Measurements from ENCODE around the gene HDGFL1. TPM values are rescaled to one million over a fixed set of nuclear protein-coding genes. Genes with fewer than 3 reads are reported as not detected.

HDGFL1 gene
- total RNA-seq, 1 experiment from 2014 or later, result not detected

- no peak overlapping the region for H3K27ac Mint-ChIP-seq
- ATAC-seq, result no peak
- H3K4me1 Mint-ChIP-seq, result no peaks in the 10 kb centered on the region
- H3K27me3 Mint-ChIP-seq (ENCODE audit: low read depth), result no peaks in the 10 kb centered on the region
- H3K9me3 Mint-ChIP-seq, result peaks cover 33% of the 10 kb centered on the region
- no peak for DNase-seq (ENCODE audit: low spot score)
- peaks cover 14% of the 10 kb centered on the region for H3K36me3 Mint-ChIP-seq
- no peak overlapping the region for H3K4me3 Mint-ChIP-seq
- ChIA-PET POLR2A (no interaction called here), CTCF (no interaction called here)
- TF ChIP-seq GABPB1 (CRISPR knock-in tag; IDR thresholded peaks at IDR 0.05) (no peak), GRHL2 (CRISPR knock-in tag; IDR thresholded peaks at IDR 0.05; ENCODE audit: insufficient replicate concordance, severe bottlenecking) (no peak), ZSCAN18 (CRISPR knock-in tag; IDR thresholded peaks at IDR 0.05) (no peak), ESRRA (CRISPR knock-in tag; IDR thresholded peaks at IDR 0.05; ENCODE audit: borderline replicate concordance) (no peak), CREM (CRISPR knock-in tag; IDR thresholded peaks at IDR 0.05) (no peak), IRF1 (CRISPR knock-in tag; IDR thresholded peaks at IDR 0.05) (no peak), ZNF532 (CRISPR knock-in tag; IDR thresholded peaks at IDR 0.05; ENCODE audit: borderline replicate concordance) (no peak), OVOL2 (CRISPR knock-in tag; IDR thresholded peaks at IDR 0.05; ENCODE audit: borderline replicate concordance) (no peak), EMX1 (CRISPR knock-in tag; IDR thresholded peaks at IDR 0.05) (no peak), NFE2L1 (CRISPR knock-in tag; IDR thresholded peaks at IDR 0.05) (no peak), SOX15 (CRISPR knock-in tag; IDR thresholded peaks at IDR 0.05) (no peak), SMAD4 (CRISPR knock-in tag; IDR thresholded peaks at IDR 0.05) (no peak), FOXJ3 (CRISPR knock-in tag; IDR thresholded peaks at IDR 0.05; ENCODE audit: borderline replicate concordance) (no peak), ATF2 (CRISPR knock-in tag; IDR thresholded peaks at IDR 0.05; ENCODE audit: borderline replicate concordance, low read depth) (no peak), CTCF (IDR thresholded peaks at IDR 0.05) (no peak), NFYB (CRISPR knock-in tag; conservative IDR thresholded peaks at IDR 0.05; ENCODE audit: low read depth) (no peak), ZNF396 (CRISPR knock-in tag; IDR thresholded peaks at IDR 0.05; ENCODE audit: borderline replicate concordance) (no peak), FOXP4 (CRISPR knock-in tag; IDR thresholded peaks at IDR 0.05) (no peak), ZNF425 (CRISPR knock-in tag; conservative IDR thresholded peaks at IDR 0.05) (no peak)
Measured at GRCh38 chr6:22550971-22551670, 18.2 kb upstream of the HDGFL1 start.
